CD4-positive, alpha-beta T cell treated with Interleukin-6 for 4 hours (primary cell): ENCODE results near the gene KRTAP10-3.

Source experiments
- DNase-seq: peaks from one replicate; pipeline ENCODE4 v3.0.0-alpha.2; 2020; ENCODE audit warnings: mixed read lengths

Gene KRTAP10-3

GRCh38 chr21:44544566-44544965, 14.0 kb downstream of the KRTAP10-3 start:
- no peak for DNase-seq

GRCh38 chr21:44542716-44543115, 15.9 kb downstream of the KRTAP10-3 start:
- no peak for DNase-seq

- no peak for DNase-seq
Observed at GRCh38 chr21:44540741-44541288, 17.8 kb downstream of the KRTAP10-3 start.

GRCh38 chr21:44539991-44540666, 18.5 kb downstream of the KRTAP10-3 start, which contains the start of gene KRTAP10-1:
TSS of gene KRTAP10-1 (minus strand) at chr21:44540195. CDS start at chr21:44540150, 45 bp downstream.
- DNase-seq, result no peak

- no peak for DNase-seq
Observed at GRCh38 chr21:44539046-44539445, 19.5 kb downstream of the KRTAP10-3 start.

- DNase-seq, result no peak
Observed at GRCh38 chr21:44537930-44538911, 20.4 kb downstream of the KRTAP10-3 start.

GRCh38 chr21:44535963-44536362, 22.6 kb downstream of the KRTAP10-3 start:
- DNase-seq, result no peak

GRCh38 chr21:44534688-44535087, 23.9 kb downstream of the KRTAP10-3 start:
- no peak for DNase-seq

- no peak for DNase-seq
Observed at GRCh38 chr21:44533891-44534627, 24.5 kb downstream of the KRTAP10-3 start.

GRCh38 chr21:44533121-44533890, 25.3 kb downstream of the KRTAP10-3 start:
- no peak for DNase-seq

GRCh38 chr21:44532712-44533111, 25.9 kb downstream of the KRTAP10-3 start:
- DNase-seq, result no peak

- no peak for DNase-seq
Observed at GRCh38 chr21:44531606-44532564, 26.7 kb downstream of the KRTAP10-3 start.

- no peak for DNase-seq
Observed at GRCh38 chr21:44530903-44531605, 27.5 kb downstream of the KRTAP10-3 start.

- no peak for DNase-seq
Observed at GRCh38 chr21:44530221-44530902, 28.2 kb downstream of the KRTAP10-3 start.

- no peak for DNase-seq
Observed at GRCh38 chr21:44529503-44530125, 29.0 kb downstream of the KRTAP10-3 start.

- DNase-seq, result no peak
Observed at GRCh38 chr21:44529011-44529421, 29.6 kb downstream of the KRTAP10-3 start.

GRCh38 chr21:44528634-44528995, 30.0 kb downstream of the KRTAP10-3 start:
- DNase-seq, result no peak

- DNase-seq, result no peak
Observed at GRCh38 chr21:44527983-44528633, 30.5 kb downstream of the KRTAP10-3 start.
